ENCODE measurements around the gene CCR5AS.

DNA sequence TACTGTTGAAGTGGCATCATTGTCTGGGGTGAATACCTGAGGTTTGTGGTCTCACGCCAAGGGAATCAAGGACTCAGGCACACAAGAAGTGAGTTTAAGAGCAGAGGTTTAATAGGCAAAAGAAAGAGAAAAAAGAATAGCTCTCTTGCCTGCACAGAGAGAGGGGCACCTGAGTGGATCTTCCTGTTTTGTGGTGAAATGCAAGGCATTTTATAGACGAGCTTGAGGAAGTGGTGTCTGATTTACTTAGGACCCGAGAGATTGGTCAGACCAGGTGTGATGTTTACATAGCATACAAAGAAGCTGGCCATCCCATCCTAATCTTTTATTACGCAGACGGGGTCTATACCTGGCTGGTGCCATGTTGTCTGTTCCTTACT, 22.9 kb downstream of the CCR5AS start:
- TF ChIP-seq, protein P1, sequence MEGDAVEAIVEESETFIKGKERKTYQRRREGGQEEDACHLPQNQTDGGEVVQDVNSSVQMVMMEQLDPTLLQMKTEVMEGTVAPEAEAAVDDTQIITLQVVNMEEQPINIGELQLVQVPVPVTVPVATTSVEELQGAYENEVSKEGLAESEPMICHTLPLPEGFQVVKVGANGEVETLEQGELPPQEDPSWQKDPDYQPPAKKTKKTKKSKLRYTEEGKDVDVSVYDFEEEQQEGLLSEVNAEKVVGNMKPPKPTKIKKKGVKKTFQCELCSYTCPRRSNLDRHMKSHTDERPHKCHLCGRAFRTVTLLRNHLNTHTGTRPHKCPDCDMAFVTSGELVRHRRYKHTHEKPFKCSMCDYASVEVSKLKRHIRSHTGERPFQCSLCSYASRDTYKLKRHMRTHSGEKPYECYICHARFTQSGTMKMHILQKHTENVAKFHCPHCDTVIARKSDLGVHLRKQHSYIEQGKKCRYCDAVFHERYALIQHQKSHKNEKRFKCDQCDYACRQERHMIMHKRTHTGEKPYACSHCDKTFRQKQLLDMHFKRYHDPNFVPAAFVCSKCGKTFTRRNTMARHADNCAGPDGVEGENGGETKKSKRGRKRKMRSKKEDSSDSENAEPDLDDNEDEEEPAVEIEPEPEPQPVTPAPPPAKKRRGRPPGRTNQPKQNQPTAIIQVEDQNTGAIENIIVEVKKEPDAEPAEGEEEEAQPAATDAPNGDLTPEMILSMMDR (IDR thresholded peaks at IDR 0.05; ENCODE audit: poor library complexity) = no peak
- TF ChIP-seq EZH2 (IDR thresholded peaks at IDR 0.05; ENCODE audit: borderline replicate concordance) = no peak

Data from hepatocyte (in vitro differentiated cells).